ENCODE measurements around the gene RPA3.

- TF ChIP-seq CTCF (IDR thresholded peaks at IDR 0.05) (no peak), POLR2AphosphoS5 (IDR thresholded peaks at IDR 0.05) (no peak)
These were observed 36.5 kb downstream of the RPA3 start for GRCh38 chr7:7681936-7682329.

Data from prostate gland (tissue), 2 donors.